ENCODE measurements around the gene TRIP11. TPM values are rescaled to one million over a fixed set of nuclear protein-coding genes. Genes with fewer than 3 reads are reported as not detected.

The TRIP11 gene
- polyA plus RNA-seq, 3 donors, result 6.1 to 15.6 (median 13.4) TPM

- H3K27ac ChIP-seq (ENCODE audit: low read depth in 1 of 2, low read length in 2 of 2), result no peak overlapping the region
- TF ChIP-seq, protein P1, sequence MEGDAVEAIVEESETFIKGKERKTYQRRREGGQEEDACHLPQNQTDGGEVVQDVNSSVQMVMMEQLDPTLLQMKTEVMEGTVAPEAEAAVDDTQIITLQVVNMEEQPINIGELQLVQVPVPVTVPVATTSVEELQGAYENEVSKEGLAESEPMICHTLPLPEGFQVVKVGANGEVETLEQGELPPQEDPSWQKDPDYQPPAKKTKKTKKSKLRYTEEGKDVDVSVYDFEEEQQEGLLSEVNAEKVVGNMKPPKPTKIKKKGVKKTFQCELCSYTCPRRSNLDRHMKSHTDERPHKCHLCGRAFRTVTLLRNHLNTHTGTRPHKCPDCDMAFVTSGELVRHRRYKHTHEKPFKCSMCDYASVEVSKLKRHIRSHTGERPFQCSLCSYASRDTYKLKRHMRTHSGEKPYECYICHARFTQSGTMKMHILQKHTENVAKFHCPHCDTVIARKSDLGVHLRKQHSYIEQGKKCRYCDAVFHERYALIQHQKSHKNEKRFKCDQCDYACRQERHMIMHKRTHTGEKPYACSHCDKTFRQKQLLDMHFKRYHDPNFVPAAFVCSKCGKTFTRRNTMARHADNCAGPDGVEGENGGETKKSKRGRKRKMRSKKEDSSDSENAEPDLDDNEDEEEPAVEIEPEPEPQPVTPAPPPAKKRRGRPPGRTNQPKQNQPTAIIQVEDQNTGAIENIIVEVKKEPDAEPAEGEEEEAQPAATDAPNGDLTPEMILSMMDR (IDR thresholded peaks at IDR 0.05), result no peak
- no peak overlapping the region for H2AFZ ChIP-seq (ENCODE audit: insufficient read depth, low read depth, low read length, poor library complexity, severe bottlenecking)
- no peaks in the 10 kb centered on the region for H3K27me3 Mint-ChIP-seq (ENCODE audit: low read depth in 3 of 3)
- H3K79me2 ChIP-seq (ENCODE audit: insufficient read depth, low read length), result no peaks in the 10 kb centered on the region
- peaks cover 86 to 99% of the 10 kb centered on the region in 2 donors for H3K36me3 ChIP-seq (replicated peaks in 1 of 2; ENCODE audit: control insufficient read depth in 1 of 2, insufficient read depth in 2 of 2, low read length in 2 of 2)
- H3K27ac Mint-ChIP-seq, result no peak overlapping the region
- no peak overlapping the region for H3K4me3 ChIP-seq (replicated peaks in 1 of 3; ENCODE audit: low read depth in 2 of 3, low read length in 3 of 3)
- no peak for DNase-seq
- peaks cover 67 to 92% of the 10 kb centered on the region in 2 donors for H3K36me3 Mint-ChIP-seq
- H4K20me1 ChIP-seq (ENCODE audit: insufficient read depth, low read length), result no peaks in the 10 kb centered on the region
- 91% methylated on average over 1 of the region's 3 CpGs for WGBS (ENCODE audit: insufficient coverage)
- no peak overlapping the region for H3K4me2 ChIP-seq (replicated peaks; ENCODE audit: extremely low read depth, low read length, poor library complexity, severe bottlenecking)
- no peak overlapping the region for H3K4me3 Mint-ChIP-seq
- H3K9me3 Mint-ChIP-seq, result peaks cover 0 to 1% (median 0%) of the 10 kb centered on the region in 7 donors
- no peaks in the 10 kb centered on the region for H3K4me1 ChIP-seq (ENCODE audit: control insufficient read depth in 1 of 2, insufficient read depth in 2 of 2, low read length in 2 of 2)
- no peaks in the 10 kb centered on the region for H3K27me3 ChIP-seq (ENCODE audit: control insufficient read depth in 2 of 2, insufficient read depth in 2 of 2, low read length in 2 of 2)
- no peaks in the 10 kb centered on the region for H3K4me1 Mint-ChIP-seq
- no peaks in the 10 kb centered on the region for H3K9me3 ChIP-seq (replicated peaks in 1 of 2; ENCODE audit: control insufficient read depth in 1 of 2, insufficient read depth in 1 of 2, low read length in 2 of 2)
- intact Hi-C loops (cut with micrococcal nuclease), result no loop called here
- no peak overlapping the region for H3K9ac ChIP-seq (ENCODE audit: insufficient read depth, low read length, poor library complexity, severe bottlenecking)
These were observed 29.2 kb downstream of the TRIP11 start for GRCh38 chr14:92010644-92011043.

DNA sequence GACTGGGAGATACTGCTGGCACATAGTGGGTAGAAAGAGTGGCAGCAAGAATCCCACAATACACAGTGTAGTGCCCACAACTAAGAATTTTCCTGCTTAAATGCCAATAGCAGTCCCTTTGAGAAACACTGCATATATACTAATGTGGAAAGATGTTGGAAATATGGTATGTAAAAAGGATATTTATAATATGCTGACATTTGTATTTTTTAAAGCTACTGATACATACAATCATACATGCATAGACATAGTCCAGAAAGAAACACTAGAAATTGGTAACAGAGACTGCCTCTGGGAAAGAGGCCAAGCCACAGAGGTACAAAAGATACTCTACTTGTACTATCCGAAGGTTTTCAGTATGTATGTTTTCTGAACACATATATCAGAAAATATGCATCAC, 30.3 kb downstream of the TRIP11 start:
- H3K27ac Mint-ChIP-seq, result no peak overlapping the region
- Histone ChIP-seq H2AFZ (ENCODE audit: insufficient read depth, low read depth, low read length, poor library complexity, severe bottlenecking) (no peak overlapping the region), H3K4me1 (ENCODE audit: control insufficient read depth in 1 of 2, insufficient read depth in 2 of 2, low read length in 2 of 2) (no peaks in the 10 kb centered on the region), H3K27ac (ENCODE audit: low read depth in 1 of 2, low read length in 2 of 2) (no peak overlapping the region), H3K9me3 (replicated peaks in 1 of 2; ENCODE audit: control insufficient read depth in 1 of 2, insufficient read depth in 1 of 2, low read length in 2 of 2) (no peaks in the 10 kb centered on the region), H3K9ac (ENCODE audit: insufficient read depth, low read length, poor library complexity, severe bottlenecking) (no peak overlapping the region), H4K20me1 (ENCODE audit: insufficient read depth, low read length) (no peaks in the 10 kb centered on the region), H3K27me3 (ENCODE audit: control insufficient read depth in 2 of 2, insufficient read depth in 2 of 2, low read length in 2 of 2) (no peaks in the 10 kb centered on the region), H3K36me3 (replicated peaks in 1 of 2; ENCODE audit: control insufficient read depth in 1 of 2, insufficient read depth in 2 of 2, low read length in 2 of 2) (peaks cover 84 to 99% of the 10 kb centered on the region in 2 donors), H3K4me3 (replicated peaks in 1 of 3; ENCODE audit: low read depth in 2 of 3, low read length in 3 of 3) (no peak overlapping the region), H3K4me2 (replicated peaks; ENCODE audit: extremely low read depth, low read length, poor library complexity, severe bottlenecking) (no peak overlapping the region), H3K79me2 (ENCODE audit: insufficient read depth, low read length) (no peaks in the 10 kb centered on the region)
- H3K27me3 Mint-ChIP-seq (ENCODE audit: low read depth in 3 of 3), result no peaks in the 10 kb centered on the region
- TF ChIP-seq, protein P1 (IDR thresholded peaks at IDR 0.05), result no peak
- no peak overlapping the region for H3K4me3 Mint-ChIP-seq
- peaks cover 0 to 1% (median 0%) of the 10 kb centered on the region in 7 donors for H3K9me3 Mint-ChIP-seq
- intact Hi-C loops (cut with micrococcal nuclease), result no loop called here
- DNase-seq, result no peak
- H3K36me3 Mint-ChIP-seq, result peaks cover 69 to 92% of the 10 kb centered on the region in 2 donors
- WGBS (ENCODE audit: insufficient coverage), result no CpG with 5 or more reads among the region's 1 CpG
- no peaks in the 10 kb centered on the region for H3K4me1 Mint-ChIP-seq
